DMS 273 (cell line): ENCODE data around the gene FAM107B.

Source experiments
- DNase-seq: peaks from one replicate; lab custom pipeline; 2025; ENCODE audit not compliant: unreplicated experiment; lab: John Stamatoyannopoulos, UW

FAM107B gene

GRCh38 chr10:14563359-14563940 lies 211.2 kb downstream of the FAM107B start:
- DNase-seq: no peak

- DNase-seq: no peak
These were observed 211.7 kb downstream of the FAM107B start for GRCh38 chr10:14563076-14563336.

GRCh38 chr10:14562218-14563075 lies 212.2 kb downstream of the FAM107B start:
- DNase-seq: no peak

- DNase-seq: peak; percentile 11
These were observed 213.6 kb downstream of the FAM107B start for GRCh38 chr10:14560791-14561765.

GRCh38 chr10:14560274-14560673 lies 214.4 kb downstream of the FAM107B start:
- peak; percentile 19 for DNase-seq

- no peak for DNase-seq
These were observed 216.7 kb downstream of the FAM107B start for GRCh38 chr10:14558025-14558424.

- DNase-seq: no peak
These were observed 217.1 kb downstream of the FAM107B start for GRCh38 chr10:14557567-14557966.

- DNase-seq: peak; percentile 4
These were observed 218.3 kb downstream of the FAM107B start for GRCh38 chr10:14556285-14556956.

GRCh38 chr10:14555807-14556206 lies 218.9 kb downstream of the FAM107B start:
- no peak for DNase-seq

GRCh38 chr10:14554491-14555205 lies 220.0 kb downstream of the FAM107B start:
- no peak for DNase-seq

GRCh38 chr10:14554091-14554490 lies 220.6 kb downstream of the FAM107B start:
- peak; percentile 50 for DNase-seq

- no peak for DNase-seq
These were observed 221.2 kb downstream of the FAM107B start for GRCh38 chr10:14553448-14553847.

GRCh38 chr10:14552015-14552414 lies 222.7 kb downstream of the FAM107B start:
- no peak for DNase-seq

GRCh38 chr10:14550471-14550981 lies 224.2 kb downstream of the FAM107B start:
- DNase-seq: no peak

GRCh38 chr10:14549496-14549895 lies 225.2 kb downstream of the FAM107B start:
- no peak for DNase-seq

GRCh38 chr10:14548970-14549369 lies 225.7 kb downstream of the FAM107B start:
- DNase-seq: no peak

- no peak for DNase-seq
These were observed 226.2 kb downstream of the FAM107B start for GRCh38 chr10:14548474-14548873.

GRCh38 chr10:14547816-14548215 lies 226.9 kb downstream of the FAM107B start:
- DNase-seq: peak; percentile 7

GRCh38 chr10:14545827-14546226 lies 228.9 kb downstream of the FAM107B start:
- DNase-seq: no peak

- no peak for DNase-seq
These were observed 230.8 kb downstream of the FAM107B start for GRCh38 chr10:14543904-14544210.
